HepG2 (cell line): ENCODE data around the gene RPS2. TPM values are rescaled to one million over a fixed set of nuclear protein-coding genes. Genes with fewer than 3 reads are reported as not detected.
A peak's percentile ranks its signal among the peaks of the same experiment; 100 is the strongest.

Experiments
- ATF7-NPFF ChIP-seq: sonication (generic); formaldehyde crosslinking; IDR thresholded peaks from 2 replicates; pipeline ENCODE4 v1.8.1; 2023; ENCODE audit warnings: mild to moderate bottlenecking, low read depth, missing genetic modification reagents, moderate library complexity
- BRD4 ChIP-seq: sonication (generic); formaldehyde crosslinking; IDR thresholded peaks from 2 replicates; pipeline ENCODE4 v1.4.0; 2020; ENCODE audit warnings: missing genetic modification reagents
- CBFB ChIP-seq: sonication (generic); formaldehyde crosslinking; IDR thresholded peaks from 2 replicates; pipeline ENCODE4 v1.4.0; 2020; ENCODE audit warnings: missing genetic modification reagents
- CHD2 ChIP-seq: IDR thresholded peaks from 2 replicates; pipeline ENCODE4 v1.6.1; 2011; ENCODE audit warnings: low read depth, low read length, improper control_type of control experiment
- ETV6 ChIP-seq: sonication (generic); formaldehyde crosslinking; conservative IDR thresholded peaks from 2 replicates; pipeline ENCODE4 v1.4.0; 2020; ENCODE audit warnings: missing genetic modification reagents
- EZH2 ChIP-seq: conservative IDR thresholded peaks from 2 replicates; pipeline ENCODE4 v1.6.1; 2012; ENCODE audit warnings: mild to moderate bottlenecking, low read depth, low read length, moderate library complexity
- HNRNPLL ChIP-seq: fragments of 200-400 bp; formaldehyde crosslinking; IDR thresholded peaks from 2 replicates; pipeline ENCODE4 v1.6.1; 2017; ENCODE audit warnings: mild to moderate bottlenecking, low read depth, low read length; ENCODE audit not compliant: poor library complexity, severe bottlenecking
- KDM5A ChIP-seq: fragments of 200-600 bp; sonication (generic); IDR thresholded peaks from 2 replicates; pipeline ENCODE4 v1.7.0; 2018; ENCODE audit warnings: antibody characterized with exemption, mild to moderate bottlenecking, low read length, borderline replicate concordance
- LCORL ChIP-seq, 2 experiments: fragments of 450-650 bp in 1 of 2; sonication (generic) in 1 of 2; formaldehyde crosslinking in 1 of 2; IDR thresholded peaks; 2 replicates each; pipeline versions ENCODE4 v1.5.0 to v1.6.1; 2017 to 2020; ENCODE audit warnings: antibody characterized with exemption in 1 of 2, missing genetic modification reagents in 1 of 2
- PITX1 ChIP-seq: sonication (generic); formaldehyde crosslinking; IDR thresholded peaks from 2 replicates; pipeline ENCODE4 v1.5.1; 2020; ENCODE audit warnings: mild to moderate bottlenecking, missing genetic modification reagents
- SALL1 ChIP-seq: sonication (generic); formaldehyde crosslinking; IDR thresholded peaks from 2 replicates; pipeline ENCODE4 v1.8.0; 2022; ENCODE audit warnings: mild to moderate bottlenecking, missing genetic modification reagents
- SP4 ChIP-seq: sonication (generic); formaldehyde crosslinking; IDR thresholded peaks from 2 replicates; pipeline ENCODE4 v1.8.1; 2023; ENCODE audit warnings: mild to moderate bottlenecking, missing genetic modification reagents
- TAF15 ChIP-seq: fragments of 200-400 bp; formaldehyde crosslinking; IDR thresholded peaks from one replicate; pipeline ENCODE4 v1.6.1; 2018; ENCODE audit warnings: mild to moderate bottlenecking, low read depth, low read length; ENCODE audit not compliant: poor library complexity, severe bottlenecking
- ZFP62 ChIP-seq: sonication (generic); formaldehyde crosslinking; IDR thresholded peaks from 2 replicates; pipeline ENCODE4 v1.4.0; 2020; ENCODE audit warnings: missing genetic modification reagents
- ZFP82 ChIP-seq: sonication (generic); formaldehyde crosslinking; IDR thresholded peaks from 2 replicates; pipeline ENCODE4 v1.5.1; 2020; ENCODE audit warnings: mild to moderate bottlenecking, missing genetic modification reagents, borderline replicate concordance
- ZFYVE20 ChIP-seq: sonication (generic); formaldehyde crosslinking; IDR thresholded peaks from 2 replicates; pipeline ENCODE4 v1.8.0; 2023; ENCODE audit warnings: low read depth, mild to moderate bottlenecking, moderate library complexity, missing genetic modification reagents, borderline replicate concordance
- ZNF142 ChIP-seq: sonication (generic); formaldehyde crosslinking; IDR thresholded peaks from 2 replicates; pipeline ENCODE4 v1.4.0; 2020; ENCODE audit warnings: missing genetic modification reagents
- ZNF350 ChIP-seq: sonication (generic); formaldehyde crosslinking; IDR thresholded peaks from 2 replicates; pipeline ENCODE4 v1.4.0; 2020; ENCODE audit warnings: mild to moderate bottlenecking, low read depth, missing genetic modification reagents, borderline replicate concordance
- ZNF547 ChIP-seq: sonication (generic); formaldehyde crosslinking; IDR thresholded peaks from 2 replicates; pipeline ENCODE4 v1.5.1; 2020; ENCODE audit warnings: mild to moderate bottlenecking, missing genetic modification reagents
- ZNF772 ChIP-seq: sonication (generic); formaldehyde crosslinking; IDR thresholded peaks from 2 replicates; pipeline ENCODE4 v1.5.0; 2020; ENCODE audit warnings: mild to moderate bottlenecking, missing genetic modification reagents
- ZNF891 ChIP-seq: sonication (generic); formaldehyde crosslinking; IDR thresholded peaks from 2 replicates; pipeline ENCODE4 v1.5.0; 2020; ENCODE audit warnings: mild to moderate bottlenecking, missing genetic modification reagents
- ZSCAN25 ChIP-seq: sonication (generic); formaldehyde crosslinking; IDR thresholded peaks from 2 replicates; pipeline ENCODE4 v1.8.0; 2022; ENCODE audit warnings: mild to moderate bottlenecking, missing genetic modification reagents
- polyA plus RNA-seq, 8 experiments: library from polyadenylated mRNA; depleted of rRNA in 3 of 8; stranded (reverse) in 7 of 8; unstranded in 1 of 8; fragments of >200 nt; fragmentation: Illumina TruSeq in 4 of 8; extraction: Trizol in 4 of 8; gene quantifications; 2 replicates each; pipeline versions ENCODE4 v1.2.1 to v1.2.3, GENCODE V29; 2011 to 2016; ENCODE audit warnings: low read depth in 4 of 8, missing spikeins in 1 of 8, mixed read lengths in 1 of 8; ENCODE audit not compliant: insufficient read depth in 1 of 8
- total RNA-seq, 5 experiments: library from RNA; depleted of rRNA; stranded (reverse); fragments of >200 nt; fragmentation: Illumina TruSeq; extraction: Trizol; gene quantifications; 2 replicates each; pipeline ENCODE4 v1.2.3, GENCODE V29; 2016; ENCODE audit warnings: low read depth in 1 of 5
- TF ChIP-seq, protein P1 (sequence below): sonication (generic); formaldehyde crosslinking; IDR thresholded peaks from 2 replicates; pipeline ENCODE4 v1.5.1; 2020; ENCODE audit warnings: mild to moderate bottlenecking, missing genetic modification reagents, moderate library complexity

The RPS2 gene
- total and polyA plus RNA-seq, 2 of the 13 experiments (the other 11 are each of a cell fraction or from before 2014, with no cell fraction given) = 1,908 to 4,514 TPM

DNA sequence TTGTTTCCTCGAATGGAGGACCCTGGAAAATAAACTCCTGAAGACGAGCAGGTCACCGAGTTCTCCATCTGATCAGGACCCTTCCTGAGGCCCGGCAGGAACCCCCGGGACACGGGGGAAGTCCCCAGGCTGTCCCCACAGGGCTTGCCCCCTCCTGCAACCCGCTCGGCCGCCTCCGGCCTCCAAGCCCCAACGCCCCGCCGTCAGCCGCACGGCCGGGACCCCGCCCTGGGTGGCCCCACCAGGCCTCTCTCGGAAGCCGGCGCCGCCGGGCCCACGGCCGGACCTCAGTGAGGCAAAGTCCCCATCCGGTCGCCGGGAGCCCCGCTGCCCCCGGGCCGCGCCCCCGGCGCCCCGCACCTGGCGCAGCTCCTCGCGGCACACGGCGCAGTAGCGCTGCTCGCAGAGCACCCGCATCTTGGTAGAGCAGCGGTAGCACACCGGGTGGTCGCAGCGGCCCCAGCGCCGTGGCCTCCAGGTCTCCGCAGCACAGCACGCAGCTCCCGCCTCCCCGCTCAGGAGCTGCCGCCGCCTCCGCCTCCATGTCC is 44.6 kb upstream of the RPS2 start (continued):
- TF ChIP-seq ATF7-NPFF (CRISPR knock-in tag) (0 out of 2 replicates have a peak, but pooled peaks have one; percentile 15), HNRNPLL (peak; percentile 74), ZNF142 (0 out of 2 replicates have a peak, but pooled peaks have one; percentile 6), SP4 (CRISPR knock-in tag) (0 out of 2 replicates have a peak, but pooled peaks have one; percentile 4), EZH2 (no peak), SALL1 (no peak), ZNF891 (0 out of 2 replicates have a peak, but pooled peaks have one; percentile 12), TAF15 (no peak), BRD4 (CRISPR knock-in tag) (0 out of 2 replicates have a peak, but pooled peaks have one; percentile 29), LCORL (IDR thresholded peaks at IDR 0.05) (no peak), LCORL (CRISPR knock-in tag; IDR thresholded peaks at IDR 0.05) (0 out of 2 replicates have a peak, but pooled peaks have one; percentile 9), ZNF772 (no peak), ZFP62 (CRISPR knock-in tag) (no peak), ZNF350 (no peak), PITX1 (CRISPR knock-in tag) (no peak), KDM5A (0 out of 2 replicates have a peak, but pooled peaks have one; percentile 13), ZFYVE20 (CRISPR knock-in tag) (no peak), ZNF547 (CRISPR knock-in tag) (peak; percentile 15; the same call in 1 of the 2 replicates), CBFB (0 out of 2 replicates have a peak, but pooled peaks have one; percentile 8), CHD2 (no peak), ZFP82 (CRISPR knock-in tag) (no peak), ETV6 (CRISPR knock-in tag) (no peak), ZSCAN25 (peak; percentile 61; the same call in 1 of the 2 replicates)
- TF ChIP-seq, protein P1, sequence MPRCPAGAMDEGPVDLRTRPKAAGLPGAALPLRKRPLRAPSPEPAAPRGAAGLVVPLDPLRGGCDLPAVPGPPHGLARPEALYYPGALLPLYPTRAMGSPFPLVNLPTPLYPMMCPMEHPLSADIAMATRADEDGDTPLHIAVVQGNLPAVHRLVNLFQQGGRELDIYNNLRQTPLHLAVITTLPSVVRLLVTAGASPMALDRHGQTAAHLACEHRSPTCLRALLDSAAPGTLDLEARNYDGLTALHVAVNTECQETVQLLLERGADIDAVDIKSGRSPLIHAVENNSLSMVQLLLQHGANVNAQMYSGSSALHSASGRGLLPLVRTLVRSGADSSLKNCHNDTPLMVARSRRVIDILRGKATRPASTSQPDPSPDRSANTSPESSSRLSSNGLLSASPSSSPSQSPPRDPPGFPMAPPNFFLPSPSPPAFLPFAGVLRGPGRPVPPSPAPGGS (CRISPR knock-in tag) = no peak
